ENCODE results near the gene SLC36A1.

- TF ChIP-seq EZH2 (IDR thresholded peaks at IDR 0.05; ENCODE audit: low read length) (no peak), CTCF (optimal IDR thresholded peaks at IDR 0.05 in 1 of 3, IDR thresholded peaks at IDR 0.05 in 1 of 3, conservative IDR thresholded peaks at IDR 0.05 in 1 of 3; ENCODE audit: extremely low read depth in 1 of 3, insufficient read depth in 2 of 3, low read length in 3 of 3) (no peak)
Observed at GRCh38 chr5:151487544-151487943, 40.1 kb downstream of the SLC36A1 start.
